HG03469 (cell line): Measurements from ENCODE around the gene ZNF79.

Source experiments
- ATAC-seq: cut with Tn5 transposase; IDR thresholded peaks from one replicate; pipeline ENCODE4 v1.9.1; 2021; ENCODE audit warnings: mild to moderate bottlenecking, moderate library complexity, moderate number of reproducible peaks; ENCODE audit not compliant: unreplicated experiment

The ZNF79 gene

DNA sequence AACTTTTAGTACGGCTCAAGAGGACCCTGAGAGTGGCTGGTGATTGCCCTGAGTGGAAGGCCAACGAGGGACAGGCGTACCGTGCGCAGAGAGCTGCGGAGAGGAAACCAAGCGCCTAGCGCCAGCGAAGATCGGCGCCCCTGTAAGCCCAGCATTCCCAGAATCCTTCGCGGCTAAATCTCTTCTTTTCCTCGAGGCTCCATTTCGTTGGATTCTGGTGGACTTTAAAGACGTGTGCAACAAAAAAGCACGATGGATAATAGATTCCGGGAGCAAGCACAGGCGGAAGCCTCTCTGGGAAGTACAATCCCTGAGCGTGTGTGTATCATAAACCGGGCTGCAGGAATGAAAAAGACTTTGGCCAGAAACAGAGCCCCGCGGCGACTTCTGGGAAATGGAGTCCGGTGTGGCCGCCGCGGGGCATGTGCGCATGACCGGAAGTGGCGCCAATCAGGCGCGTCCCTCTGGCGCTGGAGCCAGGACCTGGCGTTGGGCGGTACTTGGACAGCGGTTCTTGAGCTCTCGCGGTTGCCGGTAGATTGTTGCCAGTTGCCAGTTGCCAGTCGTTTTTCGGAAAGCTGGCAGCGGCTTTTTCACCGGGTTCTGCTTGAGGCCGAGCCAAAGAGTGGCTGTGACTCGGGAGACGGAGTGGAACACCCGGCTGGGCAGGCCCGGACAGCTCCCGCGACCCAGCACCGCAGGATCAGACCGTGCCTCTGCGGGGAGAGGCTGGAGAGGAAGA is at the start of gene ZNF79:
ZNF79 (plus strand) TSS at position 449 of the 742 bp plus-strand sequence. CDS start 406 bp downstream, outside the sequence.
- ATAC-seq = peak; percentile 39

DNA sequence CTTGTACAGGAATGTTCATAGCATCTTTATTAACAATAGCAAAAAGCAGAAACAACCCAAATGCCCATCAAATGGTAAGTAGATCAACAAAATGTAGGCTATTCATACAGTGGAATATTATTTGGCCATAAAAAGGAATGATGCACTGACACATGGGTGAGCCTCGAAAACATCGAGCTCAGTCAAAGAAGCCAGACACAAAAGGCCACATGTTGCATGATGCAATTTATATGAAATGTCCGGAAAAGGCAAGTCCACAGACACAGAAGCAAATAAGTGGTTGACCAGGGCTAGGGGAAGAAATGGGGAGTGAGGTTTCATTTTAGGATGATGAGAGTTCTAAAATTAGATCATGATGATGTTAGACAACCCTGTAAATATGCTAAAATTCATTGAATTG is 43.7 kb upstream of the ZNF79 start:
- ATAC-seq = no peak

DNA sequence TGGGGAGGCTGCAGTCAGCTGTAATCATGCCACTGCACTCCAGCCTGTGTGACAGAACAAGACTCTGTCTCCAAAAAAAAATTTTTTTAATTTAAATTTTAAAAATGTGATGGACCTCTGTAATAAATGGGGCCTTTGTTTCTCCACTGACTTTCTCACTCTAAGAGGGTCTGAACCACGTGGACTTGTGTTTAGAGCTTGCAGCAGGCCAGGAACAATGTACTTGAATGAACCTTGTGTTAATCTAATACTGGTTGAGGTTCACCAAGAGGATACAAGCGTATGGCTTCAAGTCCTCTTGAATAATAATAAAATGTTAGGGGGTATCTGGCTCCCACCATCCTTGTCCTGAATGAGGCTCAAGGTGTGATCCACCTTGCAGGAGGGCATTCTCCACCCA is 41.6 kb upstream of the ZNF79 start:
- no peak for ATAC-seq

DNA sequence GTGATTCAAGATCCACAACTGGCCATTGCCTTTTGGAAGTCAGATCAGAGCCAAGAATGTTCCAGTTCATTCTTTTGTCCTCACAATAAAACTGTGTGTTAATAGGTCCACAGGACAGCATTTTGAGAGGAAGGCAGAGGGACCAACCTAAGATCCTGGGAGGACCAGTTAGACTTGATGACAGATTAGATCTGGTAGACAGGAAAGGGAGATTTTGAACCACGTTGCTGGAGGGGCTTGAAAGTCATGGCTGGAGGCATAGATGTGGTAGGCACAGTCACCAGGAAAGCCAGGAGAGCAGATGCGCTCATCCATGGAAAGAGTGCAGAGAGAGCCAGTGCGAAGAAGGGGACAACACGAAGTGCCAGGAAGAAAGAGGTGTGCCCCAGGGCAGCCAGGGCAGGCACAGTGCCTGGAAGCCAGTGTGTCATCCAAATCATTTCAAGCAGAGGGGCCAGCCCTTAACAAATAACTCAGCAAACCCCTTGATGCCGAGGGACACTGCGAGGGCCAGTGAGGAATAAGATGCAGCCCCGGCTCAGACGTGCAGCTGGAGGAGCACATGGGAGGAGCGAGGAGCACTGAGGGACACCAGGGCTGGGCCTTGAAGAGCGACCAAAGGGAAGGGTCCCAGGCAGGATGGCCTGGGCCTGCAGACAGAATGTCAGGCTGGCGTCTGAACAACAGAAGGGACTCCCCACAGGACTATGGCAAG is 40.0 kb upstream of the ZNF79 start:
- ATAC-seq = no peak

DNA sequence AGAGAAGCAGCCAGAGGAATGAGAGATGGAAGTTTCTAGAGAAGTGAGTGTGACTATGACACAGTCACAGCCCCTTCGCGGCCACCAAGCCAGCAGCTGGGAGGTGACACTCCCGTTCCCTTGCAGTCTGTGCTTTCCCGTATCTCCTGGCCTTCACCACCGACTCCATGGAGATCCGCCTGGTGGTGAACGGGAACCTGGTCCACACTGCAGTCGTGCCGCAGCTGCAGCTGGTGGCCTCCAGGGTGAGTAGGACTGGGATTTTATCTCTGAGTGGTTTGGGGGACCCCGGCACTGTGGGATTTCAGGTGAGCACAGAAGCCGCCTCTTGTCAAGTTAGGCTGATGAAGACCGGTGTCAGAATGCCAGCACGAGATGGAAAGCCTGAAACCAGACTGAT is 39.3 kb upstream of the ZNF79 start:
- no peak for ATAC-seq

DNA sequence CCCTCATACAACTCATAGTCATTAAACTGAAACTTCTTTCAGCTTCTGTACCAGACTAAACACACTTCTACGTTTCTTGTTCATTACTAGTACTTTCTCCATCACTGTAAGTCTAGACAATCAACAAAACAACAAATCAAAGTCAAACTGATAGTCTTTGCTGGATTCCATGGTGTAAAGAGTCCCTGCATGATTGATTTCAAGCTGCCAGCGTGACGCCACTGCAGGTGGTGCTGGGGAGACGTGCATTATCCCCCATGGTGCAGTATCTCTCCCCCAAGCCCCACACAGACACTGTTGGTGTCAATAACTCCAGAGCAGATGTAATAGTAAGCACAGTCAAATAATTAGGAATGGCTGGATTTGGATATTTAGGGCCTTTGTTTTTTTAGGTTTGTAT is 37.9 kb upstream of the ZNF79 start:
- no peak for ATAC-seq

DNA sequence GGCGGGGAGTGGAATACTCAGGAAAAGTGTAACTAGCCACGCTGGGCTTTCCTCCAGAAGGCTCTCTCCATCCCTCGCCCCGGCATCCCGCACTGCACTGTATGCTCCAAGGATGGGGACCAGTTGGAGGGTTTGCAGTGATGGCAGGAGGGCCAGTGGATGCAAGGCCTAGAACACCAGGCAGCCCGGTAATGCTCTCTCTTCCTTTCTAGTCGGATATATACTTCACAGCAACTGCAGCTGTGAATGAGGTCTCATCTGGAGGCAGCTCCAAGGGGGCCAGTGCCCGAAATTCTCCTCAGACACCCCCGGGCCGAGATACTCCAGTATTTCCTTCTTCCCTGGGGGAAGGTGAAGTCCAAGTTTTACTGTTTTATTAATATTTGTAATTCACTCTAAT is 37.2 kb upstream of the ZNF79 start:
- no peak for ATAC-seq

GRCh38 chr9:127388037-127388855 is 35.9 kb upstream of the ZNF79 start:
- ATAC-seq = peak; percentile 56

DNA sequence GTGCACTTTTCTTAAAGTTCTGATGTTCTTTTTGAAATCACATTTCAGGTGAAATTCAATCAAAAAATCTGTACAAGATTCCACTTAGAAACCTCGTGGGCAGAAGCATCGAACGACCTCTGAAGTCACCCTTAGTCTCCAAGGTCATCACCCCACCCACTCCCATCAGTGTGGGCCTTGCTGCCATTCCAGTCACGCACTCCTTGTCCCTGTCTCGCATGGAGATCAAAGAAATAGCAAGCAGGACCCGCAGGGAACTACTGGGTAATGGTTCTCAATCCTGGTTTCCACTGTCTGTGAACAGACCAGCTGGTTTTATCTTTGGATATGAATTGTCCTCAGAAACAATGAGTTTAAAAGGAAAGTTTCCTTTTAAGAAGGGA is 35.3 kb upstream of the ZNF79 start:
- no peak for ATAC-seq

GRCh38 chr9:127389381-127390247 is 34.6 kb upstream of the ZNF79 start:
- no peak for ATAC-seq

DNA sequence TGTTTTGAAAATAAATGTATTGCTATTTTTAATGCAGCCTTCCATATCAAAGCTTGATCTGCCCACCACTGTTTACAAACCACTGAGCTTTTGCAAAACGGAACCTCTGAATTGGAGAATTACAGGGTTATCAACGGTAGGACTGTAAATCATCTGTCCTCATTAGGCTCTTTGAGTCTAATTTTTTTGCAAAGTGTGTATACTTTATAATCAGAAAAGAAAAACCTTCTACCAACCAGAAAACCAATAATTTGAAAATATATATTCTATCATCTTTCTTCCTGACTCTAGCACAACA is 34.0 kb upstream of the ZNF79 start:
- ATAC-seq = no peak

DNA sequence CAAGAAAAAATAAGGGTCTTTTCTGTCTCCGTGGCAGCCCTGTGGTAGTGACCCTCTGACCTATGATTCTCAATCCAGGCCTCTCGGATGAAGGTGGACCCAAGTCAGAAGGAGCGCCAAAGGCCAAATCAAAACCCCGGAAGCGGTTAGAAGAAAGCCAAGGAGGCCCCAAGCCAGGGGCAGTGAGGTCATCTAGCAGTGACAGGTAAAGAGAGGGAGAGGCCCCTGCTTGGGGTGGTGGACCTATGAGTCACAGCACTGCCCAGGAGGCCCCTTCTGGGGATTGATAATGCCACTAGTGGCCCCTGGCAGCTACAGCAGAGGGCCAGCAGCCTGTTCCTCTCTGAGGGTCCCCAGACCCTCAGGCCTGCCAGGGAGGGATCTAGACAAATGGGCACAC is 33.6 kb upstream of the ZNF79 start:
- no peak for ATAC-seq

DNA sequence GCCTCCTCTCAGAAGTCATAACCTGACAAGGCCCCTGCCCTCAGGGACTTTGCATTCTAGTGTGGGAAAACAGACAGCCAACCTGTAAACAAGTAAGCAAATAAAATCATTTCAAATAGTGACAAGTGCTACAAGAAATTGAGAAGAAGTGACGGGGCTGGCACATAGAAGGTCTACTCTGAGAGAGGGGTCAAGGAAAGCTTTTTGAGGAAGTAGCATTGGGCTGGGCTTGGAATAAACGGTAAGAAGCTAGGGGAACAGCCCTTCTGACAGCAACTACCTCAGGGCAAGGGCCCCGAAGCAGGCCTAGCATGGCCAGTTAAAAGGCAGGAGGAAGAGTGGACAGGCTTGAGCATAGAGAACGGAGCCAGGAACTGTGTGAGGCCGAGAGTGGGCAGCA is 32.0 kb upstream of the ZNF79 start:
- no peak for ATAC-seq

DNA sequence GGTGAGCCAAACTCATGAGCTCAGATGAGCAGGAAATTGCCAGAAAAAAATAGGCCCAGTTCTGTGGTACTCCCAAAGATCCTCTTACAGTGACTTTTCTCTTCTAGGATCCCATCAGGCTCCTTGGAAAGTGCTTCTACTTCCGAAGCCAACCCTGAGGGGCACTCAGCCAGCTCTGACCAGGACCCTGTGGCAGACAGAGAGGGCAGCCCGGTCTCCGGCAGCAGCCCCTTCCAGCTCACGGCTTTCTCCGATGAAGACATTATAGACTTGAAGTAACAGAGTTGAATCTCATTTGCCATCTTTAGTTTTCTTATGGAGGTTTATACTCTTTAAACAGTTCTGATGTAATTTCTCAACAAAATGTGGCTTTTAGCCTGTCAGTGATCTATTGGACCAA is 31.2 kb upstream of the ZNF79 start:
- ATAC-seq = no peak

DNA sequence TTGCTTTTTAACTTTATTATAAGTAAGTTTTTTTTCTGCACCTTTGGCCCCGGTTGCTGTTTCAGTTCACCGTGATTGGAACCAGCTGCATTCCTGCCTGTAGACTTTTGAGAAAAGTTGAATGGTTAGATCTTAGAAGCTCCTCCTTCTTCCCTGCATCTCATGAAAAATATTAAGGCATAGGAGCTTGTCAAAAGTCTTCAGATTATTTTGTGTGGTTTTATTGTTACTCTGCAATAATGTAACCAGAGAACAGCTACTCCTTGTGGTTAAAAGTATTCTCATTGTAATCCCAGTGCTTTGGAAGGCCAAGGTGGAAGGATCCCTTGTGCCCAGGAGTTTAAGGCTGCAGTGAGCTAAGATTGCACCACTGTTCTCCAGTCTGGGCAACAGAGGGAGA is 30.5 kb upstream of the ZNF79 start:
- ATAC-seq = no peak

DNA sequence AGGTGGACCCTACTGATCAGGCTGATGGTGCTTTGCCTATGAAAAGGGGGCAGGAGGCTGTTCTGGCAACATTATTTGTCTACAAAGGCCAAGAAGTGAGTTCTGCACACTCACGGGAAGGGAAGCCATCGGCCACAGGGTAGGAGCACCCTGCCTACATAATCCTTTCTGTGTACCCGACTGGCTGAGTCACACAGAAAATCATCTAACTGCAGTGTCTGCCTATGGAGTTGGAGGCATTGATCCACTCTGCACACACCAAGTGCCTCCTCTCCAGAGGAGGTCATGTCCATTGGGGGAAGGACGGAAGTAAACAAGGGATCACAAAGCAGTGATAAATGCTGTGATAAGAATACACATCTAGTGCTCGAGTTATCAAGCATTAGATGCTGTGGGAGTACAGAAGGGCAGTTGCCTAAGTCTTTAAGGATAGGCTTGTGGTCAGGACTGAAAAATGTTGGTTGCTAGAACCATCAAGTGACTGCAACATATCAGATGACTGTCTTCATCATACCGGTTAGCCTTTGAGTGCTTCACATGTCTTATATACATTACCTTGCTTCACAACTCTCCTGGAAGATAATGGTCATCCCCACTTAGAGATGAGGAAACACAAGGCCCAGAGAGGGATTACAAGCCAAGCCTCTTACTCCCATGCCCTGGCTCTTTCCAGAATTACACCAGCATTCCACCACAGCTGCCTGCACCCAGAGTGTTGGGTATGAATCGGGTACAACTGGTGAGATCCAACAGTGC is 28.5 kb upstream of the ZNF79 start:
- no peak for ATAC-seq

GRCh38 chr9:127396253-127396807 is 27.9 kb upstream of the ZNF79 start:
- peak; percentile 2 for ATAC-seq

DNA sequence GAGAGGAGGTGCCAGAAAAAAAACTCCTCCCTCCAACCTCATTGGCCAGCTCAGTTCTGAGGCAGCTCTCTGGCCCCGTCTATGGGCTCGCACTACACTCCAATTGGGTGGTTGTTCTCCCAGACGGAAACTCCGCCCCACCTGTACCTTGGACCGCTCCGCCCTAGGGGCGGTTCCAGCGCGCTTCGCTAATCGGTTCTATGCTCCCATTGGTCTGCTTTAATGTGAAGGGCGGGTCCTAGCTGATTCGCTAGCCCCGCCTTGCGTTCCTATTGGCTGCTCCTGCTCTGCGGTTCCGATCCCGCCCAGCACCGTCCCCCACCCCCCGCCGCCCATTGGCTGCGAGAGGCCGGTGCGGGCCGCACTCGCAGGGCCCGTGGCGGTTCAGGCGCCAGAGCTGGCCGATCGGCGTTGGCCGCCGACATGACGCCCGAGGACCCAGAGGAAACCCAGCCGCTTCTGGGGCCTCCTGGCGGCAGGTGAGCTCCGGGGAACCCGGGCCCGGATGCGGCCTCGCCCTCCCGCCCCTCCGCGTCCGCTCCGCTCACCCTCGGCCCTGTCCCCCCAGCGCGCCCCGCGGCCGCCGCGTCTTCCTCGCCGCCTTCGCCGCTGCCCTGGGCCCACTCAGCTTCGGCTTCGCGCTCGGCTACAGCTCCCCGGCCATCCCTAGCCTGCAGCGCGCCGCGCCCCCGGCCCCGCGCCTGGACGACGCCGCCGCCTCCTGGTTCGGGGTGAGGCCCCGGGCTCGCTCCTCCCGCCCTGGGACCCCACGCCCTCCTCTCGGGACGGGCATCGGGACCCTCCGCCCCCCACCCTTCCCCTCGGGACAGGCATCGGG is 27.2 kb upstream of the ZNF79 start, which contains the start of gene SLC2A8:
SLC2A8 (plus strand) TSS at position 362 of the 838 bp plus-strand sequence; CDS start at position 424, 62 bp downstream.
- ATAC-seq = peak; percentile 85
